Posterior vena cava (tissue), 2 donors: Measurements from ENCODE around the gene XXYLT1. TPM values are rescaled to one million over a fixed set of nuclear protein-coding genes. Genes with fewer than 3 reads are reported as not detected.

Experiments used
- DNase-seq: peaks from one replicate; pipeline ENCODE4 v3.0.0-alpha.2; 2020; ENCODE audit warnings: low spot score
- intact Hi-C, 2 donors: fragments of 100-400 bp; cut with DNase I; formaldehyde crosslinking; loops; one replicate each; pipeline versions ENCODE4 v1.14.1 to v1.14.2; 2022 to 2023
- microRNA-seq, 2 donors: library from miRNA; unstranded; fragments of <30 nt; microRNA quantifications; one replicate each; pipeline ENCODE4 v1.2.0, GENCODE V29; 2020 to 2021; ENCODE audit warnings: borderline microRNAs expressed in 2 of 2
- total RNA-seq, 2 donors: library from RNA; stranded (reverse); fragmentation: NEBNext Ultra II Directional; extraction: Animal tissue kit (Norgen Biotek cat#: 25700); gene quantifications; one replicate each; pipeline ENCODE4 v1.2.1, GENCODE V29; 2021
- donor health status: DM: yes; HTN: yes; CAD: no.
- donor health status: DM: yes; HTN: yes; CAD: no.

XXYLT1 gene
- total RNA-seq, 2 donors from 2014 or later, result 11.3 to 15.7 TPM

DNA sequence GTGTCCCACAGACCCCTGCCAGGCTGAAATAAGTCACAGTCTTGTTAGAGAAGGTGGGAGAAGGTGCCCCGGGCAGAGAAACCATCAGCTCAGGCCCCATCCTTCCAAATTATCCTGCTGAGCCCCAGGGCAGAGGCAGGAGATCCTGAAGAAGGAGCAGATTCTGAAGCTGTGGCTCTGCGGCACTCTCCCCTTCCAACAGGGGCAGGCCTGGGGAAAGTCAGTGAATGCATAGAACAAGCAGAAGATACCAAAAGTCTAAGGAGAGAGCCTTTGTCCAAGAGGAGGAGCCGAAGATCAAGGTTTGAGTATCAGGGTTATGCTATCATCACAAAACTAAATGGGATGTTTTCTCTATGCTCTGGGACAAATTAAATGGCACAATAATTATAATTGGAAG is 249.3 kb downstream of the XXYLT1 start:
- intact Hi-C loops, result no loop called here
- DNase-seq, result no peak

DNA sequence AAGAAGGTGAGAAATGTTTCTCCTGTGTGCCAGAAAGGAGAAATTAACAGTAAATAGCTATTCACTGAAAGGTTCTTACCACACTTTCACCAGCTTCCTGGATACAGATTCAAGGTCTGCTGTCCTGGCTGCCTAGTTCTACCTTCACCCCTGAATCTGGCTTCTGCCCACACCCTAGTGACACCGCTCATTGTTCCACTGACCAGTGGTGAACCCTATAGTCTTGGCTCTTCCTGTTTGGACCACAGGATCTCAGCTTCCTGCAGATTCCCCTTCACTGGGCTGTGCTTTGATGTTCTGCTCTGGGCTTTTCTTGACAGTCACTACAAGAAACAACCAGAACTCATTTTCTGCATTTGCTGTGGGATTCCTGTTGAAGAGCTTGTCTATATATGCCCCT is 250.0 kb downstream of the XXYLT1 start:
- DNase-seq, result no peak
- intact Hi-C loops, result no loop called here

DNA sequence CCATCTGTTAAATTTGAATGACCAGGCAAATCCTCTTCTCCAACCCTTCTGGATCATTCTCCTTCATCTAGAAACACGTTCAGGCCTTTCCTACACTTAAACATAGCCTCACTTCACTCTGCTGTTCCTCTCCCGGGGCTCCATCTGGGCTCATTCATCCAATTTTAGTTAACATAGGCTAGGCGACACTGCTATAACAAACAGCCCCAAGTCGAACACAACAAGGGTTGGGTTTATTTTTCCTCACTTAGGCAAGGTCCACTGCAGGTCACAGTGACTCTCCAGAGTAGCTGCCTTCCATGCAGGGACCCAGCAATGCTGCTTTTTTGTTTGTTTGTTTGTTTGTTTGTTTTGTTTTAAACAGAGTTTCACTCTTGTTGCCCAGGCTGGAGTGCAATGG is 250.8 kb downstream of the XXYLT1 start:
- DNase-seq, result no peak
- intact Hi-C loops, result no loop called here

DNA sequence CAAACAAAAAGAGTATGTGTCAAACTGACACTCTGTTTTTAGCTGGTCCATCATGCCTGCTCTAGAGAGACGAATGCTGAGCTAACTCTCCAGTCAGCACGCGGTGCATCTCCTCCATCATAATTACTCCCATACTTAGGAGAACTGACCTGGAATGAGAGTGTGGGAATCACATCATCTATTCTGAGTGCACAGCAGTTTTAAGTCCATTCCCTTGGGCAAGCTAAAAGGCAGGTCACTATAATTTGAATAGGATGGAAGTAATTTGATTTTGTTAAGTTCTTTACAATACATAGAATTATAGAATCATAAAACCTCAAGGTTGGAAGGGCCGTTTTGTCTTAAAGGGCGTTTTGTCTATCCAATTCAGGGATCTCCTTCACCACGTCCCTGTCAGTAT is 251.6 kb downstream of the XXYLT1 start:
- intact Hi-C loops, result no loop called here
- DNase-seq, result no peak

Small RNAs within 50 kb of the gene (microRNA-seq; reads per million reads assigned to microRNA genes)
- 0 reads per million in 2 donors for gene MIR3137

Other genes with a start within 250 kb of the XXYLT1 start
- 10 to 100 TPM; 46.8 to 48.4 TPM for gene ACAP2, start 171.9 kb upstream of the XXYLT1 start, total RNA-seq